Activated CD8-positive, alpha-beta memory T cell treated with anti-CD3 and anti-CD28 coated beads for 24 hours (primary cell): ENCODE results near the gene PLXNA4.

Experiments
- DNase-seq: peaks from one replicate; pipeline ENCODE4 v3.0.0-alpha.2; 2020

Gene PLXNA4

GRCh38 chr7:132592231-132592920, 16.1 kb upstream of the PLXNA4 start:
- DNase-seq, result no peak

GRCh38 chr7:132590162-132590561, 13.9 kb upstream of the PLXNA4 start:
- no peak for DNase-seq

- DNase-seq, result no peak
Measured at GRCh38 chr7:132588596-132588995, 12.3 kb upstream of the PLXNA4 start.

GRCh38 chr7:132584796-132585494, 8.7 kb upstream of the PLXNA4 start:
- no peak for DNase-seq

- DNase-seq, result no peak
Measured at GRCh38 chr7:132581431-132581830, 5.2 kb upstream of the PLXNA4 start.

- DNase-seq, result peak; percentile 88
Measured at GRCh38 chr7:132580717-132581285, 4.5 kb upstream of the PLXNA4 start.

GRCh38 chr7:132580277-132580676, 4.0 kb upstream of the PLXNA4 start:
- no peak for DNase-seq

GRCh38 chr7:132579260-132579899, 3.1 kb upstream of the PLXNA4 start:
- DNase-seq, result no peak

GRCh38 chr7:132578826-132579225, 2.6 kb upstream of the PLXNA4 start:
- DNase-seq, result no peak

GRCh38 chr7:132578050-132578370, 1.7 kb upstream of the PLXNA4 start:
- DNase-seq, result no peak

- DNase-seq, result no peak
Measured at GRCh38 chr7:132577206-132578049, 1.2 kb upstream of the PLXNA4 start.

- no peak for DNase-seq
Measured at GRCh38 chr7:132576721-132577085, 433 bp upstream of the PLXNA4 start.

GRCh38 chr7:132575419-132575981, 770 bp downstream of the PLXNA4 start:
- peak; percentile 67 for DNase-seq

- no peak for DNase-seq
Measured at GRCh38 chr7:132574223-132574622, 2.0 kb downstream of the PLXNA4 start.

- no peak for DNase-seq
Measured at GRCh38 chr7:132573251-132573955, 2.9 kb downstream of the PLXNA4 start.

GRCh38 chr7:132572526-132572925, 3.7 kb downstream of the PLXNA4 start:
- DNase-seq, result no peak

- DNase-seq, result no peak
Measured at GRCh38 chr7:132571970-132572369, 4.3 kb downstream of the PLXNA4 start.

- no peak for DNase-seq
Measured at GRCh38 chr7:132569884-132570614, 6.2 kb downstream of the PLXNA4 start.

GRCh38 chr7:132568962-132569361, 7.3 kb downstream of the PLXNA4 start:
- DNase-seq, result no peak

- DNase-seq, result no peak
Measured at GRCh38 chr7:132565885-132566284, 10.4 kb downstream of the PLXNA4 start.

GRCh38 chr7:132565441-132565840, 10.8 kb downstream of the PLXNA4 start:
- no peak for DNase-seq
